GM18511 (cell line): ENCODE data around the gene MYCBP2.
"Not testable (repeated sequence)": the region's sequence is repeated elsewhere in the genome, so short reads cannot be mapped to it uniquely, and the experiment has no call there.

ENCODE experiments used
- ATAC-seq: cut with Tn5 transposase; IDR thresholded peaks from one replicate; pipeline ENCODE4 v1.9.1; 2021; ENCODE audit warnings: mild to moderate bottlenecking, moderate library complexity; ENCODE audit not compliant: unreplicated experiment

The MYCBP2 gene

GRCh38 chr13:77034881-77035280 is 292.0 kb downstream of the MYCBP2 start:
- no peak for ATAC-seq

GRCh38 chr13:77033717-77034302 is 293.1 kb downstream of the MYCBP2 start:
- no peak for ATAC-seq

GRCh38 chr13:77031656-77032243 is 295.1 kb downstream of the MYCBP2 start:
- no peak for ATAC-seq

GRCh38 chr13:77029436-77029835 is 297.5 kb downstream of the MYCBP2 start:
- ATAC-seq = no peak

GRCh38 chr13:77028202-77028601 is 298.7 kb downstream of the MYCBP2 start:
- ATAC-seq = no peak

- peak; percentile 61 for ATAC-seq
These were observed 299.9 kb downstream of the MYCBP2 start, which contains the start of gene FBXL3 for GRCh38 chr13:77026861-77027621. Gene FBXL3 (minus strand): TSS chr13:77027159. CDS start chr13:77021860, 5,299 bp downstream.

GRCh38 chr13:77026255-77026860 is 300.5 kb downstream of the MYCBP2 start:
- peak; percentile 55 for ATAC-seq

- ATAC-seq = no peak
These were observed 304.6 kb downstream of the MYCBP2 start for GRCh38 chr13:77022341-77022740.

- no peak for ATAC-seq
These were observed 307.1 kb downstream of the MYCBP2 start for GRCh38 chr13:77019756-77020155.

GRCh38 chr13:77016888-77017623 is 309.8 kb downstream of the MYCBP2 start:
- ATAC-seq = no peak

GRCh38 chr13:77016251-77016812 is 310.6 kb downstream of the MYCBP2 start:
- ATAC-seq = no peak

- no peak for ATAC-seq
These were observed 311.8 kb downstream of the MYCBP2 start for GRCh38 chr13:77014906-77015685.

GRCh38 chr13:77013853-77014542 is 312.9 kb downstream of the MYCBP2 start:
- no peak for ATAC-seq

GRCh38 chr13:77009719-77010118 is 317.2 kb downstream of the MYCBP2 start:
- ATAC-seq = not testable (repeated sequence)

GRCh38 chr13:77009011-77009410 is 317.9 kb downstream of the MYCBP2 start:
- peak; percentile 77 for ATAC-seq

- ATAC-seq = peak; percentile 55
These were observed 318.6 kb downstream of the MYCBP2 start for GRCh38 chr13:77008337-77008736.

- ATAC-seq = no peak
These were observed 324.2 kb downstream of the MYCBP2 start for GRCh38 chr13:77002590-77003190.

- ATAC-seq = no peak
These were observed 324.8 kb downstream of the MYCBP2 start for GRCh38 chr13:77001963-77002587.
